Measurements from ENCODE around the gene ALKBH6.

ALKBH6 gene

GRCh38 chr19:35986664-35987570, 27.1 kb downstream of the ALKBH6 start:
- no peak; the same call in 1 of the 2 replicates for TF ChIP-seq ZBTB7A (IDR thresholded peaks at IDR 0.05; ENCODE audit: low read depth)
- TF ChIP-seq MAX (IDR thresholded peaks at IDR 0.05) = no peak
- no peak for TF ChIP-seq USF1 (IDR thresholded peaks at IDR 0.05)
- no peak for TF ChIP-seq CREB1 (IDR thresholded peaks at IDR 0.05; ENCODE audit: low read depth)
- no peak for TF ChIP-seq RAD21 (IDR thresholded peaks at IDR 0.05; ENCODE audit: low read depth)
- TF ChIP-seq TAF1 (IDR thresholded peaks at IDR 0.05; ENCODE audit: low read depth) = no peak
- TF ChIP-seq, protein P1, sequence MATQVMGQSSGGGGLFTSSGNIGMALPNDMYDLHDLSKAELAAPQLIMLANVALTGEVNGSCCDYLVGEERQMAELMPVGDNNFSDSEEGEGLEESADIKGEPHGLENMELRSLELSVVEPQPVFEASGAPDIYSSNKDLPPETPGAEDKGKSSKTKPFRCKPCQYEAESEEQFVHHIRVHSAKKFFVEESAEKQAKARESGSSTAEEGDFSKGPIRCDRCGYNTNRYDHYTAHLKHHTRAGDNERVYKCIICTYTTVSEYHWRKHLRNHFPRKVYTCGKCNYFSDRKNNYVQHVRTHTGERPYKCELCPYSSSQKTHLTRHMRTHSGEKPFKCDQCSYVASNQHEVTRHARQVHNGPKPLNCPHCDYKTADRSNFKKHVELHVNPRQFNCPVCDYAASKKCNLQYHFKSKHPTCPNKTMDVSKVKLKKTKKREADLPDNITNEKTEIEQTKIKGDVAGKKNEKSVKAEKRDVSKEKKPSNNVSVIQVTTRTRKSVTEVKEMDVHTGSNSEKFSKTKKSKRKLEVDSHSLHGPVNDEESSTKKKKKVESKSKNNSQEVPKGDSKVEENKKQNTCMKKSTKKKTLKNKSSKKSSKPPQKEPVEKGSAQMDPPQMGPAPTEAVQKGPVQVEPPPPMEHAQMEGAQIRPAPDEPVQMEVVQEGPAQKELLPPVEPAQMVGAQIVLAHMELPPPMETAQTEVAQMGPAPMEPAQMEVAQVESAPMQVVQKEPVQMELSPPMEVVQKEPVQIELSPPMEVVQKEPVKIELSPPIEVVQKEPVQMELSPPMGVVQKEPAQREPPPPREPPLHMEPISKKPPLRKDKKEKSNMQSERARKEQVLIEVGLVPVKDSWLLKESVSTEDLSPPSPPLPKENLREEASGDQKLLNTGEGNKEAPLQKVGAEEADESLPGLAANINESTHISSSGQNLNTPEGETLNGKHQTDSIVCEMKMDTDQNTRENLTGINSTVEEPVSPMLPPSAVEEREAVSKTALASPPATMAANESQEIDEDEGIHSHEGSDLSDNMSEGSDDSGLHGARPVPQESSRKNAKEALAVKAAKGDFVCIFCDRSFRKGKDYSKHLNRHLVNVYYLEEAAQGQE (IDR thresholded peaks at IDR 0.05; ENCODE audit: low read depth) = no peak
- no peak for TF ChIP-seq NFIC (IDR thresholded peaks at IDR 0.05)
- TF ChIP-seq CEBPB (IDR thresholded peaks at IDR 0.05) = no peak
- no peak for TF ChIP-seq FOXM1 (IDR thresholded peaks at IDR 0.05; ENCODE audit: borderline replicate concordance, low read depth)
- no peak for TF ChIP-seq TCF12 (IDR thresholded peaks at IDR 0.05; ENCODE audit: low read depth)
- no peak for TF ChIP-seq TEAD4 (IDR thresholded peaks at IDR 0.05)
- no peak for TF ChIP-seq EP300 (IDR thresholded peaks at IDR 0.05; ENCODE audit: borderline replicate concordance)
- no peak for TF ChIP-seq YY1 (IDR thresholded peaks at IDR 0.05; ENCODE audit: low read depth)
- TF ChIP-seq EGR1 (IDR thresholded peaks at IDR 0.05) = no peak

- TF ChIP-seq YY1 (IDR thresholded peaks at IDR 0.05; ENCODE audit: low read depth) (no peak), RAD21 (IDR thresholded peaks at IDR 0.05; ENCODE audit: low read depth) (no peak), CEBPB (IDR thresholded peaks at IDR 0.05) (no peak), CREB1 (IDR thresholded peaks at IDR 0.05; ENCODE audit: low read depth) (no peak), NFIC (IDR thresholded peaks at IDR 0.05) (no peak), EP300 (IDR thresholded peaks at IDR 0.05; ENCODE audit: borderline replicate concordance) (no peak), ZBTB7A (IDR thresholded peaks at IDR 0.05; ENCODE audit: low read depth) (no peak), USF1 (IDR thresholded peaks at IDR 0.05) (no peak), FOXM1 (IDR thresholded peaks at IDR 0.05; ENCODE audit: borderline replicate concordance, low read depth) (no peak), MAX (IDR thresholded peaks at IDR 0.05) (no peak), EGR1 (IDR thresholded peaks at IDR 0.05) (no peak), TCF12 (IDR thresholded peaks at IDR 0.05; ENCODE audit: low read depth) (no peak), TAF1 (IDR thresholded peaks at IDR 0.05; ENCODE audit: low read depth) (no peak), TEAD4 (IDR thresholded peaks at IDR 0.05) (no peak)
- TF ChIP-seq, protein P1 (IDR thresholded peaks at IDR 0.05; ENCODE audit: low read depth) = no peak
These were observed 27.9 kb downstream of the ALKBH6 start for GRCh38 chr19:35986111-35986510.

DNA sequence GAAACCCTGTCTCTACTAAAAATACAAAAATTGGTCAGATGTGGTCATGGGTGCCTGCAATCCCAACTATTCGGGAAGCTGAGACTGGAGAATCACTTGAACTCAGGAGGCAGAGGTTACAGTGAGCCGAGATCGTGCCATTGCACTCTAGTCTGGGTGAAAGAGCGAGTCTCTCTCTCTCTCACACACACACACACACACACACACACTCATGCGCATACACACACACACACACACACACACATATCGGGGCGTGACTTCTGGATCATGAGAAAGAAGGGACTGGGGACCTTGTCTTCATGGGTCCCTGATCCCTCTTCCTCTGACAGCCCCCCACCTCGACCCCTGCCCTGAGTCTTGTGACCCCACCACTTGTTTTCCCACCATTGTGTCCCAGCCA, 30.8 kb downstream of the ALKBH6 start:
- TF ChIP-seq, protein P1 (IDR thresholded peaks at IDR 0.05; ENCODE audit: low read depth) = no peak
- no peak for TF ChIP-seq TAF1 (IDR thresholded peaks at IDR 0.05; ENCODE audit: low read depth)
- no peak for TF ChIP-seq CREB1 (IDR thresholded peaks at IDR 0.05; ENCODE audit: low read depth)
- TF ChIP-seq USF1 (IDR thresholded peaks at IDR 0.05) = no peak
- TF ChIP-seq TEAD4 (IDR thresholded peaks at IDR 0.05) = no peak
- no peak for TF ChIP-seq TCF12 (IDR thresholded peaks at IDR 0.05; ENCODE audit: low read depth)
- TF ChIP-seq ZBTB7A (IDR thresholded peaks at IDR 0.05; ENCODE audit: low read depth) = no peak
- TF ChIP-seq RAD21 (IDR thresholded peaks at IDR 0.05; ENCODE audit: low read depth) = no peak
- TF ChIP-seq FOXM1 (IDR thresholded peaks at IDR 0.05; ENCODE audit: borderline replicate concordance, low read depth) = no peak
- no peak for TF ChIP-seq EGR1 (IDR thresholded peaks at IDR 0.05)
- TF ChIP-seq EP300 (IDR thresholded peaks at IDR 0.05; ENCODE audit: borderline replicate concordance) = no peak
- no peak for TF ChIP-seq CEBPB (IDR thresholded peaks at IDR 0.05)
- TF ChIP-seq YY1 (IDR thresholded peaks at IDR 0.05; ENCODE audit: low read depth) = no peak
- no peak for TF ChIP-seq NFIC (IDR thresholded peaks at IDR 0.05)
- no peak for TF ChIP-seq MAX (IDR thresholded peaks at IDR 0.05)
